ENCODE results near the gene SDHB. TPM values are rescaled to one million over a fixed set of nuclear protein-coding genes. Genes with fewer than 3 reads are reported as not detected.

Gene SDHB
- total and polyA plus RNA-seq, 2 donors from 2014 or later: 92.0 to 313 TPM

DNA sequence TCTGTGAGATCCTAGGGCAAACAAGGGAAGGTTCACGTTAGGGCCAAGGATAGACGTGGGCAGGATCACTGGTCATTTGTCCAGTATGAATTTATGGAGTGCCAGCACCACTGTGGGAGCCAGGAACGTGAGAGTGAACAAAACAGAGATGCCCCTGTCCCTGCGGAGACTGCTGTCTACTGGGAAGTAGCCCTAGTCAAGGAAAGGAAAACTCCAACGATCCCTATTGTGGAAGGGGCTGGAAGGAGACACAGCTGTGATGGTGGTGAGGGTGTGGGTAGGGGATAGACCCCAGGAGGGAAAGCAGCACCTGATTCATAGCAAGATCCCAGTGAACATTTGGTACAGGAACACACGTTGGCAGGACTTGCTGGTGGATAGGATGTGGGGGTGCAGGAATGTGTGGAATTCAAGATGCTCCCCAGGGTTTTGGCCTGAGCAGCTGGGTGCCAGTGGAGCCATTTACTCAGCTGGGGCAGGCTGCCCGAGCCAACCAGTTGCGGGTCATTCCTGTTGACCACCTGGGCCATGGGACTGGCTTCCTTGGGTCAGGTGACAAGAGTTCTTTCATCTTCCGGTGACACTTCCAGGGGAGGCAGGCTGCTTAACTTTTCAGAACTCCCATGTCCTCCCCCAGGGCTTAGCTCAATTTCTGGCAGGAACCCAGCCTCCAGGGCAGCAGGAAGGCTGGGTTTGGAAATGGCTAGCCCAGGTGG is 40.9 kb downstream of the SDHB start:
- no peaks in the 10 kb centered on the region for H3K9me3 ChIP-seq (ENCODE audit: control insufficient read depth in 2 of 3, insufficient read depth in 1 of 3, low read length in 3 of 3)
- FAIRE-seq (no peak), DNase-seq (peak in 2 of 5 donors; percentile 13 to 35)
- TF ChIP-seq, protein P1, sequence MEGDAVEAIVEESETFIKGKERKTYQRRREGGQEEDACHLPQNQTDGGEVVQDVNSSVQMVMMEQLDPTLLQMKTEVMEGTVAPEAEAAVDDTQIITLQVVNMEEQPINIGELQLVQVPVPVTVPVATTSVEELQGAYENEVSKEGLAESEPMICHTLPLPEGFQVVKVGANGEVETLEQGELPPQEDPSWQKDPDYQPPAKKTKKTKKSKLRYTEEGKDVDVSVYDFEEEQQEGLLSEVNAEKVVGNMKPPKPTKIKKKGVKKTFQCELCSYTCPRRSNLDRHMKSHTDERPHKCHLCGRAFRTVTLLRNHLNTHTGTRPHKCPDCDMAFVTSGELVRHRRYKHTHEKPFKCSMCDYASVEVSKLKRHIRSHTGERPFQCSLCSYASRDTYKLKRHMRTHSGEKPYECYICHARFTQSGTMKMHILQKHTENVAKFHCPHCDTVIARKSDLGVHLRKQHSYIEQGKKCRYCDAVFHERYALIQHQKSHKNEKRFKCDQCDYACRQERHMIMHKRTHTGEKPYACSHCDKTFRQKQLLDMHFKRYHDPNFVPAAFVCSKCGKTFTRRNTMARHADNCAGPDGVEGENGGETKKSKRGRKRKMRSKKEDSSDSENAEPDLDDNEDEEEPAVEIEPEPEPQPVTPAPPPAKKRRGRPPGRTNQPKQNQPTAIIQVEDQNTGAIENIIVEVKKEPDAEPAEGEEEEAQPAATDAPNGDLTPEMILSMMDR (IDR thresholded peaks at IDR 0.05; ENCODE audit: borderline replicate concordance, extremely low read depth, insufficient read depth): no peak
- no peak overlapping the region for H3K9ac ChIP-seq (ENCODE audit: low read length in 3 of 3)
- peaks cover 0 to 15% (median 6%) of the 10 kb centered on the region in 3 donors for H3K4me1 ChIP-seq (ENCODE audit: control insufficient read depth in 2 of 3, insufficient read depth in 2 of 3, low read depth in 1 of 3, low read length in 3 of 3)
- no peaks in the 10 kb centered on the region for H3K27me3 ChIP-seq (ENCODE audit: control insufficient read depth, insufficient read depth, low read length)
- H3K4me3 ChIP-seq (ENCODE audit: low read length in 3 of 3): no peak overlapping the region
- H3K27ac ChIP-seq (ENCODE audit: low read depth in 2 of 2, low read length in 2 of 2): no peak overlapping the region
- H3K36me3 ChIP-seq (ENCODE audit: control insufficient read depth in 2 of 3, insufficient read depth in 3 of 3, low read length in 3 of 3): no peaks in the 10 kb centered on the region
- intact Hi-C loops (cut with DNase I): no loop called here

DNA sequence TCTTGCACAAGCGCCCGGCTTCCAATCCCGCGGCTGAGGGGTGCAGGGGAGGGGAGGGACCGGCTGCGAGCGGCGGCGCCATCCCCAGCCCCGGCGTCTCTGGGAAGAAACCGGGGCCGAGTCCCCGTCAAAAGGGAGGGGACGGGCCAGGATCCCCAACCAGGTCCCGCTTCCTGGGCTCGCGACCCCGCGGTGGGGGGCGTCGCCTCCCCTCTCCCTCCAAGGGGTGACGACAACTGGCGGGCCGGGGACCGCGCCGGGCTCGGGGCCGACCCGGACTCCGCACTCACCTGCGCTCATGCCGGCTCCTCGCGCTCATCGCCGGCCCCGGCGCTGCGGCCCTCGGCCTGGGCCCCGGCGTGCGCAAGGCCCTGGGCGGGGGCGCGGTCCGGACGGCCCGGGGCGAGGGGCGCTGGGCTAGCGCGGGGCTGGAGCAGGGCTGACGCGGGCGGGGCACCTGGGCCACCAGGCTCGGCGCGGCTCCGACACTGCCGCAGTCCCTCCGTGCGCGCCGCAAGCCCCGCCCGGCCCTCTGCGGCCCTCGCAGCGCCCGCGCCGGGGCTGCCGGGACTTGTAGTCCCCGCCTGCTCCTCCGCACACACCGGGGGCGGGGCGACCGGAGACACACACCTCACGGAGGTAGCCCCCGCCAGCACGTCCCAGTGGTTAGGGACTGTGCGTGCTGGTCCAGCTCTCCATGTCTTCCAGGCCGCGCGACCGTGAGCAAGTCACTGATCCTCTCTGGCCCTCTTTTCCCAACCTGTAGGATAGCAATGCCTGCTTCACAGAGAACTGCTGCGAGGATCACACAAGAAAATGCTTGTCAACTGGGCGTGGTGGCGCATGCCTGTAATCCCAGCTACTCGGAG is 42.2 kb downstream of the SDHB start, which contains the start of gene ATP13A2:
Gene ATP13A2 (minus strand): TSS at position 490 of the 869 bp plus-strand sequence. CDS start 190 bp downstream, at position 300.
- FAIRE-seq: no peak
- Histone ChIP-seq H3K36me3 (ENCODE audit: control insufficient read depth in 2 of 3, insufficient read depth in 3 of 3, low read length in 3 of 3) (no peaks in the 10 kb centered on the region), H3K9me3 (ENCODE audit: control insufficient read depth in 2 of 3, insufficient read depth in 1 of 3, low read length in 3 of 3) (no peaks in the 10 kb centered on the region), H3K4me1 (ENCODE audit: control insufficient read depth in 2 of 3, insufficient read depth in 2 of 3, low read depth in 1 of 3, low read length in 3 of 3) (peaks cover 0 to 15% (median 6%) of the 10 kb centered on the region in 3 donors), H3K27me3 (ENCODE audit: control insufficient read depth, insufficient read depth, low read length) (no peaks in the 10 kb centered on the region), H3K4me3 (ENCODE audit: low read length in 3 of 3) (peak within 1 kb of the TSS; percentile 60 to 70 (median 67)), H3K9ac (ENCODE audit: low read length in 3 of 3) (peak within 1 kb of the TSS; percentile 48 to 67 (median 49)), H3K27ac (ENCODE audit: low read depth in 2 of 2, low read length in 2 of 2) (peak within 1 kb of the TSS in 1 of 2 donors; percentile 28)
- TF ChIP-seq, protein P1 (IDR thresholded peaks at IDR 0.05; ENCODE audit: borderline replicate concordance, extremely low read depth, insufficient read depth): no peak
- peak; percentile 81 to 90 (median 90) for DNase-seq
- intact Hi-C loops (cut with DNase I): no loop called here

DNA sequence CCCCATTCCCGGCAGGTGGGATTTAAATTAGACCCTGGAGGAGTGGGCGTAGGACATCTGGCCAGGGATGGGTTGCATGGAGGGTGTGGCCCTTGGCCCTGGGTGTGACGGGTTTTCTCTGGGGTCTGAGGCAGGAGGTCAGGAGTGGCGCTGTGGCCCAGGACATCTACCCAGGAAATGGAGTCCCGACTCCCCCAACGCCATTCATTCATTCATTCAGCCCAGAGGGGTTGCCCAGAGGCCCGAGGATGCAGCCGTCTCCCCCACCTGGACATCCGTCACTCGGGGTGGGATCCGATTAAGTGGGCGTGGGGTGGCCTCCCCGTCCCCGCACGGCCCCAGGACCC is 42.8 kb downstream of the SDHB start:
- no peaks in the 10 kb centered on the region for H3K36me3 ChIP-seq (ENCODE audit: control insufficient read depth in 2 of 3, insufficient read depth in 3 of 3, low read length in 3 of 3)
- peak overlapping the region; percentile 17 to 68 (median 67) for H3K4me3 ChIP-seq (ENCODE audit: low read length in 3 of 3)
- intact Hi-C loops (cut with DNase I): no loop called here
- H3K27ac ChIP-seq (ENCODE audit: low read depth in 2 of 2, low read length in 2 of 2): peak overlapping the region in 1 of 2 donors; percentile 28
- peak overlapping the region in 2 of 3 donors; percentile 48 to 67 for H3K9ac ChIP-seq (ENCODE audit: low read length in 3 of 3)
- H3K4me1 ChIP-seq (ENCODE audit: control insufficient read depth in 2 of 3, insufficient read depth in 2 of 3, low read depth in 1 of 3, low read length in 3 of 3): peaks cover 0 to 15% (median 2%) of the 10 kb centered on the region in 3 donors
- DNase-seq (no peak), FAIRE-seq (no peak)
- H3K27me3 ChIP-seq (ENCODE audit: control insufficient read depth, insufficient read depth, low read length): no peaks in the 10 kb centered on the region
- no peaks in the 10 kb centered on the region for H3K9me3 ChIP-seq (ENCODE audit: control insufficient read depth in 2 of 3, insufficient read depth in 1 of 3, low read length in 3 of 3)
- TF ChIP-seq, protein P1 (IDR thresholded peaks at IDR 0.05; ENCODE audit: borderline replicate concordance, extremely low read depth, insufficient read depth): no peak

Data from kidney (tissue), 14 donors.